BLaER1 treated with 17β-estradiol and CSF1 and Interleukin-3, amounts not matched to agents 10 nM and 100 nM (cell line): ENCODE data around the gene ARL5A.

Experiments
- H3K27ac ChIP-seq, 11 experiments: shearing (Covaris generic); formaldehyde crosslinking; 2 replicates each; pipeline ENCODE4 v1.8.1; 2022
- H3K27me3 ChIP-seq, 11 experiments: shearing (Covaris generic); formaldehyde crosslinking; 2 replicates each; pipeline ENCODE4 v1.8.1; 2022
- H3K36me3 ChIP-seq, 11 experiments: shearing (Covaris generic); formaldehyde crosslinking; 2 replicates each; pipeline ENCODE4 v1.8.1; 2022
- H3K4me1 ChIP-seq, 10 experiments: shearing (Covaris generic); formaldehyde crosslinking; 2 replicates each; pipeline ENCODE4 v1.8.1; 2022
- H3K4me2 ChIP-seq, 11 experiments: shearing (Covaris generic); formaldehyde crosslinking; 2 replicates each; pipeline ENCODE4 v1.8.1; 2022
- H3K4me3 ChIP-seq, 10 experiments: shearing (Covaris generic); formaldehyde crosslinking; 2 replicates each; pipeline ENCODE4 v1.8.1; 2022
- H3K9ac ChIP-seq, 11 experiments: shearing (Covaris generic); formaldehyde crosslinking; 2 replicates each; pipeline ENCODE4 v1.8.1; 2022
- H3K9me3 ChIP-seq, 11 experiments: shearing (Covaris generic); formaldehyde crosslinking; replicated peaks in 1 of 11; 2 replicates each; pipeline ENCODE4 v1.8.1; 2022
- H4K20me1 ChIP-seq, 11 experiments: shearing (Covaris generic); formaldehyde crosslinking; 2 replicates each; pipeline ENCODE4 v1.8.1; 2022
- Cebpa-rat ChIP-seq, 11 experiments: shearing (Covaris generic); IDR thresholded peaks; 2 replicates each; pipeline ENCODE4 v1.8.1; 2022

The ARL5A gene

GRCh38 chr2:151760139-151760650, 68.0 kb downstream of the ARL5A start:
- Histone ChIP-seq H3K9ac (no peak overlapping the region), H3K36me3 (peaks cover 0 to 4% (median 0%) of the 10 kb centered on the region in 11 experiments; a peak in 1 of 22 replicates), H4K20me1 (no peaks in the 10 kb centered on the region), H3K4me2 (no peak overlapping the region), H3K4me1 (peaks cover 0 to 30% (median 15%) of the 10 kb centered on the region in 10 experiments; a peak in 14 of 20 replicates), H3K27me3 (no peaks in the 10 kb centered on the region), H3K4me3 (no peak overlapping the region), H3K9me3 (no peaks in the 10 kb centered on the region), H3K27ac (no peak overlapping the region)
- no peak for TF ChIP-seq Cebpa-rat (IDR thresholded peaks at IDR 0.05)

- Histone ChIP-seq H3K4me1 (peaks cover 0 to 17% (median 9%) of the 10 kb centered on the region in 10 experiments; a peak in 14 of 20 replicates), H3K27ac (no peak overlapping the region), H3K9ac (no peak overlapping the region), H3K4me3 (no peak overlapping the region), H3K36me3 (peaks cover 0 to 4% (median 0%) of the 10 kb centered on the region in 11 experiments; a peak in 1 of 22 replicates), H3K4me2 (no peak overlapping the region), H3K9me3 (no peaks in the 10 kb centered on the region), H4K20me1 (no peaks in the 10 kb centered on the region), H3K27me3 (no peaks in the 10 kb centered on the region)
- TF ChIP-seq Cebpa-rat (IDR thresholded peaks at IDR 0.05), result no peak
These were observed 69.5 kb downstream of the ARL5A start for GRCh38 chr2:151758744-151759143.

- Histone ChIP-seq H4K20me1 (no peaks in the 10 kb centered on the region), H3K9me3 (no peaks in the 10 kb centered on the region), H3K4me1 (peaks cover 0 to 8% (median under 1%) of the 10 kb centered on the region in 10 experiments; a peak in 5 of 20 replicates), H3K4me3 (no peak overlapping the region), H3K27ac (no peak overlapping the region), H3K27me3 (no peaks in the 10 kb centered on the region), H3K9ac (no peak overlapping the region), H3K4me2 (no peak overlapping the region), H3K36me3 (peaks cover 0 to 4% (median 0%) of the 10 kb centered on the region in 11 experiments; a peak in 1 of 22 replicates)
- no peak for TF ChIP-seq Cebpa-rat (IDR thresholded peaks at IDR 0.05)
These were observed 70.4 kb downstream of the ARL5A start for GRCh38 chr2:151757861-151758260.

GRCh38 chr2:151756820-151757219, 71.4 kb downstream of the ARL5A start:
- H3K4me3 ChIP-seq, result no peak overlapping the region
- H3K4me2 ChIP-seq, result no peak overlapping the region
- no peaks in the 10 kb centered on the region for H3K27me3 ChIP-seq
- H4K20me1 ChIP-seq, result no peaks in the 10 kb centered on the region
- no peaks in the 10 kb centered on the region for H3K9me3 ChIP-seq
- peaks cover 0 to under 1% (median 0%) of the 10 kb centered on the region in 11 experiments; a peak in 1 of 22 replicates for H3K36me3 ChIP-seq
- no peak overlapping the region for H3K27ac ChIP-seq
- H3K4me1 ChIP-seq, result peaks cover 0 to 5% (median 0%) of the 10 kb centered on the region in 10 experiments; a peak in 3 of 20 replicates
- no peak overlapping the region for H3K9ac ChIP-seq
- TF ChIP-seq Cebpa-rat (IDR thresholded peaks at IDR 0.05), result no peak

GRCh38 chr2:151754253-151754897, 73.8 kb downstream of the ARL5A start:
- H3K9me3 ChIP-seq, result no peaks in the 10 kb centered on the region
- H3K4me3 ChIP-seq, result no peak overlapping the region
- TF ChIP-seq Cebpa-rat (IDR thresholded peaks at IDR 0.05), result no peak
- peaks cover 0 to 5% (median 0%) of the 10 kb centered on the region in 10 experiments; a peak in 3 of 20 replicates for H3K4me1 ChIP-seq
- no peaks in the 10 kb centered on the region for H3K36me3 ChIP-seq
- H3K27ac ChIP-seq, result no peak overlapping the region
- no peaks in the 10 kb centered on the region for H3K27me3 ChIP-seq
- H3K9ac ChIP-seq, result no peak overlapping the region
- no peak overlapping the region for H3K4me2 ChIP-seq
- no peaks in the 10 kb centered on the region for H4K20me1 ChIP-seq

- no peak overlapping the region for H3K4me3 ChIP-seq
- no peak overlapping the region for H3K4me2 ChIP-seq
- TF ChIP-seq Cebpa-rat (IDR thresholded peaks at IDR 0.05), result no peak
- no peak overlapping the region for H3K27ac ChIP-seq
- H3K36me3 ChIP-seq, result no peaks in the 10 kb centered on the region
- H4K20me1 ChIP-seq, result no peaks in the 10 kb centered on the region
- peaks cover 0 to 5% (median 0%) of the 10 kb centered on the region in 10 experiments; a peak in 3 of 20 replicates for H3K4me1 ChIP-seq
- no peaks in the 10 kb centered on the region for H3K9me3 ChIP-seq
- H3K9ac ChIP-seq, result no peak overlapping the region
- H3K27me3 ChIP-seq, result no peaks in the 10 kb centered on the region
These were observed 74.7 kb downstream of the ARL5A start for GRCh38 chr2:151753540-151753939.
